Heart left ventricle (tissue), 13 donors: ENCODE measurements around the gene TMEM184B.

ENCODE experiments used
- POLR2A ChIP-seq, 2 donors: fragments of 450-650 bp; IDR thresholded peaks; one replicate each; pipeline ENCODE4 v1.6.1; 2017; ENCODE audit warnings: antibody characterized with exemption in 2 of 2, mild to moderate bottlenecking in 2 of 2, moderate library complexity in 2 of 2
- TF ChIP-seq, protein P1 (sequence below), 12 donors: fragments of 200-600 bp; sonication (generic) in 4 of 12; IDR thresholded peaks; one replicate each; pipeline versions ENCODE4 v1.5.0 to v1.8.0; 2018 to 2022; ENCODE audit warnings: antibody characterized with exemption in 12 of 12, mild to moderate bottlenecking in 5 of 12
- donor health status: ischemic (EF 13 %, LVEDD 7.1; RV severe dilation, severe dysfunction).
- donor health status: DM: no; HTN: yes; CAD: no.
- donor health status: DM: no; HTN: no; CAD: no.
- donor health status: ischemic (EF 25% LVEDD 6.9; RV normal size, moderate dysfunction).
- donor health status: ischemic (EF 25% LVEDD 5.7; RV mildly dilated, moderate dysfunction).
- donor health status: ischemic (EF 35%, LVEDD 5.7; RV mildly dilated, moderate dysfunction).
- donor health status: nonischemic (EF 11% LVEDD 7.7; RV severe dilation, severe dysfunction).
- donor health status: DM: yes; HTN: yes; CAD: no.
- donor health status: PGD.
- donor health status: ischemic (EF 29% LVEDD 5.4; RV normal size, mild dysfunction).
- donor health status: nonischemic (EF 23%, LVEDD 6.1; RV moderate dilation, normal function).

DNA sequence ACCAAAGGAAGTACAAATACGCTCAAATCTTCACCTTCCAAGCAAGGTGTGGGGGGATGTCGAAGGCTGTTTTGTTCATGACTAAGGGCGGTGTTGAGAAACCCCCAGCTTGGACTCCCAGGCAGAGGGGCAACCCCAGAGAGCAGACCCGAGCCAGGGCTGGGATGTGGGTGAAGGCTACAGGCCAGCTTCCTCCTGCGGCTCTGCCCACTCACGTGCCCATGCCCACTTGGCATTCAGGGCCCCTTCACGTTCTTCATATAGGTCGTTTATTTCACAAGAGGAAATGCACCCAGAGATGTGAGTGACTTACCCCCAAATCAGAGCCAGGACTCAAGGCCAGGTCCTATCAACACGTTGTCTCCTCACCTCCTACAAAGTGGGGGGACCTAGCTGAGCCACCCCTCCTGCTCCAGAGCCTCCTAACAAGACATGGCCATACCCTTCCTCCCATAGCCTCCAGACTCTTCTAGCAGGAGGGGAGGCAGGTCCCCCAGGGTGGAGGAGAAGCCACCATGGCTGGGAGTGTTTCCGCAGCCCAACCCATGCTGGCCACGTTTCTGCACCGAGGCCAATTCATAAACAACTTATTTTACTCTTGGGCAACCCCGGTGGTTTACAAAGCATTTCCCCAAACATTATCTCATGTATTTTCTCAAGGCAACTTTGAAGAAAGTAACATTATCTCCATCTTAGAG is 22.0 kb downstream of the TMEM184B start:
- TF ChIP-seq, protein P1, sequence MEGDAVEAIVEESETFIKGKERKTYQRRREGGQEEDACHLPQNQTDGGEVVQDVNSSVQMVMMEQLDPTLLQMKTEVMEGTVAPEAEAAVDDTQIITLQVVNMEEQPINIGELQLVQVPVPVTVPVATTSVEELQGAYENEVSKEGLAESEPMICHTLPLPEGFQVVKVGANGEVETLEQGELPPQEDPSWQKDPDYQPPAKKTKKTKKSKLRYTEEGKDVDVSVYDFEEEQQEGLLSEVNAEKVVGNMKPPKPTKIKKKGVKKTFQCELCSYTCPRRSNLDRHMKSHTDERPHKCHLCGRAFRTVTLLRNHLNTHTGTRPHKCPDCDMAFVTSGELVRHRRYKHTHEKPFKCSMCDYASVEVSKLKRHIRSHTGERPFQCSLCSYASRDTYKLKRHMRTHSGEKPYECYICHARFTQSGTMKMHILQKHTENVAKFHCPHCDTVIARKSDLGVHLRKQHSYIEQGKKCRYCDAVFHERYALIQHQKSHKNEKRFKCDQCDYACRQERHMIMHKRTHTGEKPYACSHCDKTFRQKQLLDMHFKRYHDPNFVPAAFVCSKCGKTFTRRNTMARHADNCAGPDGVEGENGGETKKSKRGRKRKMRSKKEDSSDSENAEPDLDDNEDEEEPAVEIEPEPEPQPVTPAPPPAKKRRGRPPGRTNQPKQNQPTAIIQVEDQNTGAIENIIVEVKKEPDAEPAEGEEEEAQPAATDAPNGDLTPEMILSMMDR (IDR thresholded peaks at IDR 0.05) = no peak
- no peak for TF ChIP-seq POLR2A (IDR thresholded peaks at IDR 0.05)
